Transverse colon (tissue), 4 donors: Measurements from ENCODE around the gene PIK3AP1. TPM values are rescaled to one million over a fixed set of nuclear protein-coding genes. Genes with fewer than 3 reads are reported as not detected.
A peak's percentile ranks its signal among the peaks of the same experiment; 100 is the strongest.

Source experiments
- DNase-seq: peaks from one replicate; pipeline ENCODE4 v3.0.0-alpha.2; 2019
- H3K27ac ChIP-seq, 4 donors: fragments of 200-600 bp; sonication (generic); 2 replicates each; pipeline ENCODE4 v1.5.1; 2016 to 2018; ENCODE audit warnings: inconsistent platforms in 4 of 4
- H3K27me3 ChIP-seq: fragments of 200-600 bp; sonication (generic); 2 replicates; pipeline ENCODE4 v1.5.1; 2017; ENCODE audit warnings: inconsistent platforms
- H3K36me3 ChIP-seq, 4 donors: fragments of 200-600 bp; sonication (generic); 2 replicates each; pipeline ENCODE4 v1.5.1; 2017 to 2019; ENCODE audit warnings: inconsistent platforms in 4 of 4
- H3K4me1 ChIP-seq, 4 donors: fragments of 200-600 bp; sonication (generic); 2 replicates each; pipeline ENCODE4 v1.5.1; 2017 to 2020; ENCODE audit warnings: inconsistent platforms in 4 of 4
- H3K4me3 ChIP-seq, 4 donors: fragments of 200-600 bp; sonication (generic); 1 replicate in 1 of 4; 2 replicates in 3 of 4; pipeline versions ENCODE4 v1.5.1 to v1.6.1; 2017 to 2019; ENCODE audit warnings: inconsistent platforms in 4 of 4
- H3K9me3 ChIP-seq, 2 donors: fragments of 200-600 bp; sonication (generic); 2 replicates each; pipeline ENCODE4 v1.5.1; 2017 to 2019; ENCODE audit warnings: inconsistent platforms in 2 of 2
- CTCF ChIP-seq, 5 experiments: fragments of 200-600 bp in 3 of 5; fragments of 450-650 bp in 2 of 5; sonication (generic) in 3 of 5; IDR thresholded peaks; 1 replicate in 2 of 5; 2 replicates in 3 of 5; pipeline ENCODE4 v1.5.1; 2016 to 2017; ENCODE audit warnings: antibody characterized with exemption in 5 of 5, inconsistent platforms in 3 of 5, mild to moderate bottlenecking in 2 of 5, moderate library complexity in 1 of 5
- EP300 ChIP-seq: sonication (generic); formaldehyde crosslinking; IDR thresholded peaks from one replicate; pipeline ENCODE4 v1.6.1; 2017; ENCODE audit warnings: antibody characterized with exemption, low read depth
- POLR2A ChIP-seq: fragments of 450-650 bp; IDR thresholded peaks from one replicate; pipeline ENCODE4 v1.6.1; 2016; ENCODE audit warnings: antibody characterized with exemption, mild to moderate bottlenecking, moderate library complexity
- POLR2AphosphoS5 ChIP-seq, 3 donors: sonication (generic); formaldehyde crosslinking; IDR thresholded peaks; one replicate each; pipeline ENCODE4 v1.6.1; 2016; ENCODE audit warnings: antibody characterized with exemption in 3 of 3
- WGBS, 2 donors: methylation state at CpG; one replicate each; pipeline ENCODE4 v1.1.5; 2018; ENCODE audit warnings: low coverage in 1 of 2; 5-methylcytosine and 5-hydroxymethylcytosine counted together
- in situ Hi-C, 4 donors: fragments of 200-750 bp; cut with MboI; loops; one replicate each; pipeline versions ENCODE4 v1.15.0 to v1.15.1; 2017; ENCODE audit warnings: low sequenced_read_pairs in 3 of 4, low pct_ligation_motif_present in 1 of 4, low pct_unique_long_range_greater_than_20kb in 1 of 4
- intact Hi-C: fragments of 100-400 bp; cut with DNase I; formaldehyde crosslinking; loops from one replicate; pipeline ENCODE4 v1.15.1; 2023; ENCODE audit warnings: low total_unique reads
- total RNA-seq, 4 donors: library from RNA; depleted of rRNA; stranded (reverse); fragments of >200 nt; gene quantifications; one replicate each; pipeline ENCODE4 v1.1.0, GENCODE V29; 2016

Gene PIK3AP1
- total RNA-seq, 4 donors from 2014 or later = 6.4 to 42.6 (median 16.3) TPM

- 78 to 86% methylated on average over 3 of the region's 3 CpGs for WGBS, 2 donors
- in situ Hi-C loops = no loop called here
Measured at GRCh38 chr10:96658844-96659243, 61.5 kb downstream of the PIK3AP1 start.

GRCh38 chr10:96657385-96657784, 62.9 kb downstream of the PIK3AP1 start:
- intact Hi-C loops = no loop called here
- Histone ChIP-seq H3K4me1 (no peaks in the 10 kb centered on the region), H3K27ac (no peak overlapping the region), H3K36me3 (no peaks in the 10 kb centered on the region), H3K9me3 (no peaks in the 10 kb centered on the region), H3K4me3 (no peak overlapping the region), H3K27me3 (no peaks in the 10 kb centered on the region)
- no peak for DNase-seq
- in situ Hi-C loops = no loop called here
- TF ChIP-seq POLR2A (no peak), POLR2AphosphoS5 (IDR thresholded peaks at IDR 0.05) (no peak), CTCF (IDR thresholded peaks at IDR 0.05) (no peak), EP300 (no peak)
- 95 to 100% methylated on average over 1 of the region's 1 CpG for WGBS, 2 donors

More at GRCh38 chr10:96658844-96659243, 61.5 kb downstream of the PIK3AP1 start:
- H3K4me1 ChIP-seq = peaks cover 0 to 3% (median 0%) of the 10 kb centered on the region in 4 donors
- H3K9me3 ChIP-seq = no peaks in the 10 kb centered on the region
- TF ChIP-seq POLR2A (no peak), POLR2AphosphoS5 (IDR thresholded peaks at IDR 0.05) (no peak), CTCF (IDR thresholded peaks at IDR 0.05) (no peak), EP300 (no peak)
- H3K27ac ChIP-seq = no peak overlapping the region
- DNase-seq = no peak
- intact Hi-C loops = no loop called here
- no peaks in the 10 kb centered on the region for H3K36me3 ChIP-seq
- H3K27me3 ChIP-seq = no peaks in the 10 kb centered on the region
- no peak overlapping the region for H3K4me3 ChIP-seq

GRCh38 chr10:96656839-96657238, 63.5 kb downstream of the PIK3AP1 start:
- H3K27me3 ChIP-seq = no peaks in the 10 kb centered on the region
- no peak for DNase-seq
- in situ Hi-C loops (no loop called here), intact Hi-C loops (no loop called here)
- no peaks in the 10 kb centered on the region for H3K4me1 ChIP-seq
- H3K4me3 ChIP-seq = no peak overlapping the region
- WGBS, 2 donors = 87 to 100% methylated on average over 3 to 9 of the region's 9 CpGs
- H3K27ac ChIP-seq = peak overlapping the region in 2 of 4 donors; percentile 19 to 30
- TF ChIP-seq EP300 (no peak), POLR2A (no peak), CTCF (IDR thresholded peaks at IDR 0.05) (no peak), POLR2AphosphoS5 (IDR thresholded peaks at IDR 0.05) (no peak)
- no peaks in the 10 kb centered on the region for H3K9me3 ChIP-seq
- no peaks in the 10 kb centered on the region for H3K36me3 ChIP-seq

GRCh38 chr10:96656198-96656577, 64.1 kb downstream of the PIK3AP1 start:
- Histone ChIP-seq H3K9me3 (no peaks in the 10 kb centered on the region), H3K36me3 (no peaks in the 10 kb centered on the region), H3K27ac (peak overlapping the region in 1 of 4 donors; percentile 19), H3K27me3 (no peaks in the 10 kb centered on the region), H3K4me1 (no peaks in the 10 kb centered on the region), H3K4me3 (no peak overlapping the region)
- intact Hi-C loops = no loop called here
- DNase-seq = no peak
- in situ Hi-C loops = no loop called here
- 87% methylated on average over 3 of the region's 3 CpGs; no CpG with 5 or more reads in 1 of the 2 donors for WGBS, 2 donors
- TF ChIP-seq POLR2A (no peak), POLR2AphosphoS5 (IDR thresholded peaks at IDR 0.05) (no peak), EP300 (no peak), CTCF (IDR thresholded peaks at IDR 0.05) (no peak)
